ENCODE measurements around the gene ARL4C.

ARL4C gene

DNA sequence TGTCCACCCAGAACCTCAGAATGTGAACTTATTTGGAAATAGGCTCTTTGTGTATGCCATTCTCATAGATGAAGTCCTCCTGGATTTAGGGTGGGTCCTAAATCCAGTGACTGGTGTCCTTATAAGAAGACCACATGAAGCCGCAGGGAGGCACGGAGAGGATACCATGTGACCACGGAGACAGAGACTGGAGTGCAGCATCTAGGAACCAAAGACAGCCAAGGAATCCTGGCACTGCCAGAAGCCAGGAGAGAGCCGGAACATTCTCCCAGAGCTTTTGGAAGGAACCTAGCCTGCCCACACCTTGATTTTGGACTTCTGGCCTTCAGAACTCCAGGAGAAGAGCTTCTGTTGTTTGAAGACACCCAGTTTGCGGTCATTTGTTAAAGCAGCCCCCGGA, 49.7 kb downstream of the ARL4C start:
- no peak for DNase-seq (ENCODE audit: low read depth in 2 of 2)

DNA sequence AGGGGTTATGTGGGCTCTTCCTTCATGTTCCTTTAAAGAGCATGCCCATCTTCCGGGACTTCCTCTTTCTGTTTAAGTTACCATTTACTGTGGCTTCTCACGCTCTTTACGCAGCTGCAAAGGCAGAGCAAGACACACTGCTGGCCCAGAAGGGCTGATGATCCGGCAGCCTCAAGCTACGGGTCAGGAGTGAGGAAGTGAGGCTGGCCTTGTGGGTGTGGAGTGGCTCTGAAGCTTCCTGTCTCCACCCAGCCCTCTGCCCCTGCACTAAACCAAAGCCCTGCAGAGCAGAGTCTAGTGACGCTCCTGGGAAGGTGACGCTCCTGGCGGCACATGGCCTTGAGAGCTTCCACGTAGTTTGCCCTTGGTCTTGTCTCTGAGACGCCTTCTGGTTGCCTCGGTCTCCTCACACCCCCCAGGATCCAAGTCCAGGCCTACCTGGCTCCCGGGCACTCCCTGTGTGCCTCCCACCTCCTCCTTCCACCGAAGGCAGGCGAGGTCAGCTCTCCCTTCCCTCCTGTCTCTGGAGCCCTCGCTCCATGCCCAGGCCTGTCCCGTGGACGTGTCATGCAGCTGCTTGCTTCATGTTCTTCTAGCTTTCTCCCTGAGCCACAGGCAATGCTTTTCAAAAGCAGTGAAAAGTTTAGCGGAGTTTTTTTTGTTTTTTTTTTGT, 50.3 kb downstream of the ARL4C start:
- peak; percentile 22 to 60 for DNase-seq (ENCODE audit: low read depth in 2 of 2)

DNA sequence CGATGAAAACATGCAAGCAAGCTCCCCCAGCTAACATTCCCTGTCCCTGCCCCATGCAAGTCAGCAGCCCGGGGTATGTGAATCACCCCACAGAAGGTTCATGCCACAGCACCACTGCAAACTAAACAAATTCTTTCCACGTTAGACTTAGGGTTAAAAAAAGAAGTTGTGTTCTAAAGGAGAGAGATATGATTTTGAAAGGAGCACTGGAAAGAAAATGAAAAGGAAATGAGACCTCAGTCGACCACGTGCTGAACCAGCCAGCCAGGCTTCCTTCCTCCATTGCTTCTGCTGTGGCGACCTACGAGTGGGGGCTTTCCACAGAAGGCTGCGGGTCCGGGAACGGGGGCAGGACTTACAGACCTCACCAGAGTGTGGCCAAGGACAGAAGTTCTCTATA, 52.0 kb downstream of the ARL4C start:
- DNase-seq (ENCODE audit: low read depth in 2 of 2) = no peak

DNA sequence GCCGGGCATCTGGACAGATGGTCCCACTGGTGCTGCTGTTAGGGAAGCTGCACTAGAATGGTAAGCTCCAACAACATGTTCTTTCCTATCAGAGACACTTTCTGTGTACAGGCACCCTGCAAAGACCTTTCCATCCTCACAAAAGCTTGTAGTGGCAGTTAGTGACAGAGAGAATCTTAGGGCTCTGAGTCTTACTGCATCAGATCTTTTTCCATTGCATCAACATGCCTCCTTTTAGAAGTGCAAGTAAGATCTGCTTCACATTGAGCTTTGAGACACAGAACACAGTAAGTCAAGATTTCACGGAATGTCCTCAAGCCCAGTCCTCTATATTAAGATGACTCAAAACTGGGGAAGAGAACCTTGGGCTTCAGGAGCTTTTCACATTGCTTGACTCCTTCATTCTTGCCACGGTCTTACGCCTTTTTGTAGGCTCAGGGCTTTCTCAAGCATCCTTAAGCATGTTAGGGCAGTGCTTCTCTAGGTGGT, 52.6 kb downstream of the ARL4C start:
- DNase-seq (ENCODE audit: low read depth in 2 of 2) = no peak
